GM23338 (cell line): ENCODE data around the gene STIM2. TPM values are rescaled to one million over a fixed set of nuclear protein-coding genes. Genes with fewer than 3 reads are reported as not detected.

Experiments
- ATAC-seq: fragments of 200-7000 bp; cut with Tn5 transposase; 3 replicates; pipeline ENCODE4 v1.9.1; 2020
- DNase-seq: peaks from one replicate; pipeline ENCODE4 v3.0.0-alpha.2; 2015; ENCODE audit warnings: low spot score
- H2AFZ ChIP-seq: fragments of 200-600 bp; sonication (generic); 2 replicates; pipeline ENCODE4 v1.8.0; 2016; ENCODE audit warnings: antibody characterized with exemption, mild to moderate bottlenecking, moderate library complexity
- H3F3A ChIP-seq: fragments of 200-600 bp; sonication (generic); replicated peaks from 2 replicates; pipeline ENCODE4 v1.8.0; 2017; ENCODE audit warnings: antibody characterized with exemption, mixed run types, low read depth
- H3K27ac ChIP-seq: fragments of 200-600 bp; sonication (generic); 2 replicates; pipeline ENCODE4 v1.6.1; 2016; ENCODE audit warnings: low read depth
- H3K27me3 ChIP-seq: fragments of 200-600 bp; sonication (generic); 2 replicates; pipeline ENCODE4 v1.8.0; 2016; ENCODE audit warnings: mild to moderate bottlenecking, mixed run types, moderate library complexity; ENCODE audit not compliant: insufficient read depth
- H3K36me3 ChIP-seq: fragments of 200-600 bp; sonication (generic); 2 replicates; pipeline ENCODE4 v1.8.0; 2016; ENCODE audit warnings: mild to moderate bottlenecking; ENCODE audit not compliant: insufficient read depth
- H3K4me1 ChIP-seq: fragments of 200-600 bp; sonication (generic); 2 replicates; pipeline ENCODE4 v1.8.0; 2016; ENCODE audit warnings: mild to moderate bottlenecking, moderate library complexity; ENCODE audit not compliant: insufficient read depth
- H3K4me2 ChIP-seq: fragments of 200-600 bp; sonication (generic); 2 replicates; pipeline ENCODE4 v1.7.1; 2017; ENCODE audit warnings: mixed run types
- H3K4me3 ChIP-seq: fragments of 200-600 bp; sonication (generic); 2 replicates; pipeline ENCODE4 v1.6.1; 2016; ENCODE audit warnings: mixed run types
- H3K79me2 ChIP-seq: fragments of 200-600 bp; sonication (generic); replicated peaks from 2 replicates; pipeline ENCODE4 v1.8.0; 2017; ENCODE audit warnings: mild to moderate bottlenecking; ENCODE audit not compliant: insufficient read depth
- H3K9me2 ChIP-seq: fragments of 200-600 bp; sonication (generic); 2 replicates; pipeline ENCODE4 v1.8.0; 2017; ENCODE audit not compliant: insufficient read depth
- H4K20me1 ChIP-seq: fragments of 200-600 bp; sonication (generic); replicated peaks from 2 replicates; pipeline ENCODE4 v1.8.0; 2017; ENCODE audit warnings: mild to moderate bottlenecking; ENCODE audit not compliant: insufficient read depth
- H3K27ac Mint-ChIP-seq: 2 replicates; pipeline ENCODE4 v1.8.0; 2020; ENCODE audit warnings: inconsistent platforms, mild to moderate bottlenecking, moderate library complexity, mixed read lengths
- H3K27me3 Mint-ChIP-seq: 3 replicates; pipeline ENCODE4 v1.8.0; 2022; ENCODE audit warnings: low read depth, mild to moderate bottlenecking, moderate library complexity, mixed read lengths, inconsistent platforms; ENCODE audit not compliant: insufficient read depth, poor library complexity
- H3K36me3 Mint-ChIP-seq: 3 replicates; pipeline ENCODE4 v1.8.0; 2021; ENCODE audit warnings: low read depth, mild to moderate bottlenecking, inconsistent platforms, moderate library complexity, mixed read lengths
- H3K4me1 Mint-ChIP-seq: 3 replicates; pipeline ENCODE4 v1.8.0; 2020; ENCODE audit warnings: mild to moderate bottlenecking, inconsistent platforms, mixed read lengths
- H3K4me3 Mint-ChIP-seq: 3 replicates; pipeline ENCODE4 v1.8.0; 2021; ENCODE audit warnings: moderate library complexity, mild to moderate bottlenecking, inconsistent platforms, mixed read lengths
- H3K9me3 Mint-ChIP-seq: 3 replicates; pipeline ENCODE4 v1.8.0; 2020; ENCODE audit warnings: moderate library complexity, mild to moderate bottlenecking, inconsistent platforms, mixed read lengths
- CREB1 ChIP-seq: fragments of 250-450 bp; sonication (Bioruptor Pico); IDR thresholded peaks from 2 replicates; pipeline ENCODE4 v1.5.0; 2020; ENCODE audit warnings: low read depth, mild to moderate bottlenecking, moderate library complexity
- CTCF ChIP-seq, 2 experiments: fragments of 200-600 bp in 1 of 2; sonication (generic) in 1 of 2; conservative IDR thresholded peaks; 2 replicates each; pipeline versions ENCODE4 v1.5.1 to v1.6.1; 2016 to 2017; ENCODE audit warnings: antibody characterized with exemption in 2 of 2, low read depth in 2 of 2, mild to moderate bottlenecking in 2 of 2, moderate library complexity in 1 of 2
- ETS1 ChIP-seq: IDR thresholded peaks from 2 replicates; pipeline ENCODE4 v1.6.1; 2016; ENCODE audit warnings: antibody characterized with exemption
- EZH2 ChIP-seq: fragments of 200-600 bp; sonication (generic); IDR thresholded peaks from one replicate; pipeline ENCODE4 v1.8.0; 2017; ENCODE audit warnings: antibody characterized with exemption, mild to moderate bottlenecking, low read depth; ENCODE audit not compliant: unreplicated experiment
- EZH2phosphoT487 ChIP-seq: fragments of 200-600 bp; sonication (generic); IDR thresholded peaks from one replicate; pipeline ENCODE4 v1.8.1; 2018; ENCODE audit warnings: antibody characterized with exemption; ENCODE audit not compliant: unreplicated experiment
- JUNB ChIP-seq: IDR thresholded peaks from one replicate; pipeline ENCODE4 v1.6.1; 2016; ENCODE audit warnings: antibody characterized with exemption; ENCODE audit not compliant: unreplicated experiment
- NANOG ChIP-seq: IDR thresholded peaks from 2 replicates; pipeline ENCODE4 v1.6.1; 2016; ENCODE audit warnings: antibody characterized with exemption, borderline replicate concordance
- POLR2AphosphoS5 ChIP-seq: IDR thresholded peaks from 2 replicates; pipeline ENCODE4 v1.6.1; 2016; ENCODE audit warnings: antibody characterized with exemption, low read depth
- REST ChIP-seq: IDR thresholded peaks from one replicate; pipeline ENCODE4 v1.6.1; 2018; ENCODE audit warnings: antibody characterized with exemption; ENCODE audit not compliant: unreplicated experiment
- STAT1 ChIP-seq: IDR thresholded peaks from one replicate; pipeline ENCODE4 v1.6.1; 2016; ENCODE audit warnings: antibody characterized with exemption; ENCODE audit not compliant: unreplicated experiment
- ZNF114 ChIP-seq: fragments of 250-450 bp; sonication (Bioruptor Pico); IDR thresholded peaks from 2 replicates; pipeline ENCODE4 v1.5.0; 2020; ENCODE audit warnings: mild to moderate bottlenecking, moderate library complexity
- ZNF331 ChIP-seq: fragments of 250-450 bp; sonication (Bioruptor Pico); IDR thresholded peaks from 2 replicates; pipeline ENCODE4 v1.5.0; 2020; ENCODE audit warnings: low read depth, mild to moderate bottlenecking, moderate library complexity
- ZNF462 ChIP-seq: fragments of 250-450 bp; sonication (Bioruptor Pico); IDR thresholded peaks from 2 replicates; pipeline ENCODE4 v1.5.0; 2020; ENCODE audit warnings: mild to moderate bottlenecking, moderate library complexity
- polyA plus RNA-seq: library from polyadenylated mRNA; unstranded; fragments of >200 nt; fragmentation: Nextera tagmentation; extraction: Ambion mirVana; gene quantifications from 2 replicates; pipeline ENCODE4 v1.2.1, GENCODE V29; 2016
- total RNA-seq: library from RNA; depleted of rRNA; stranded (reverse); fragments of >200 nt; shearing (Covaris generic); gene quantifications from 2 replicates; pipeline ENCODE4 v1.2.3, GENCODE V29; 2014

STIM2 gene
- total and polyA plus RNA-seq, 2 experiments from 2014 or later = 13.1 to 17.8 TPM

- Mint-ChIP-seq H3K9me3 (no peaks in the 10 kb centered on the region), H3K27ac (no peak overlapping the region), H3K27me3 (no peaks in the 10 kb centered on the region), H3K4me3 (no peak overlapping the region), H3K4me1 (peaks cover 21% of the 10 kb centered on the region), H3K36me3 (peaks cover 12% of the 10 kb centered on the region; the same call in 2 of the 3 replicates)
- no peaks in the 10 kb centered on the region for H3F3A ChIP-seq
- ATAC-seq (no peak), DNase-seq (no peak)
- TF ChIP-seq ZNF462 (CRISPR knock-in tag) = no peak
- no peak for TF ChIP-seq NANOG
- no peak for TF ChIP-seq ZNF114 (CRISPR knock-in tag)
- TF ChIP-seq CREB1 (CRISPR knock-in tag) = no peak
- no peak for TF ChIP-seq ETS1
- no peak for TF ChIP-seq EZH2
- TF ChIP-seq ZNF331 (CRISPR knock-in tag) = no peak
- TF ChIP-seq POLR2AphosphoS5 = no peak
- TF ChIP-seq JUNB = no peak
- no peak for TF ChIP-seq CTCF (conservative IDR thresholded peaks at IDR 0.05; ENCODE audit: low read depth in 2 of 2)
- TF ChIP-seq STAT1 = no peak
- TF ChIP-seq EZH2phosphoT487 = no peak
- TF ChIP-seq REST = no peak
- no peak overlapping the region for H3K4me3 ChIP-seq
- no peaks in the 10 kb centered on the region for H3K9me2 ChIP-seq
- no peak overlapping the region for H2AFZ ChIP-seq
- peaks cover 13% of the 10 kb centered on the region for H3K79me2 ChIP-seq
- H3K4me2 ChIP-seq = no peak overlapping the region
- no peak overlapping the region for H3K27ac ChIP-seq
- H3K4me1 ChIP-seq = peaks cover 15% of the 10 kb centered on the region
- no peaks in the 10 kb centered on the region for H3K36me3 ChIP-seq
- no peaks in the 10 kb centered on the region for H4K20me1 ChIP-seq
- no peaks in the 10 kb centered on the region for H3K27me3 ChIP-seq
Measured at GRCh38 chr4:26916195-26916594, 55.6 kb downstream of the STIM2 start.
